Activated CD4-positive, CD25-positive, alpha-beta regulatory T cell (primary cell): ENCODE measurements around the gene ANKIB1.
"Not testable (repeated sequence)": the region's sequence is repeated elsewhere in the genome, so short reads cannot be mapped to it uniquely, and the experiment has no call there.

Experiments
- DNase-seq, 4 experiments: peaks; one replicate each; lab custom pipeline; 2025; lab: John Stamatoyannopoulos, UW

Gene ANKIB1

DNA sequence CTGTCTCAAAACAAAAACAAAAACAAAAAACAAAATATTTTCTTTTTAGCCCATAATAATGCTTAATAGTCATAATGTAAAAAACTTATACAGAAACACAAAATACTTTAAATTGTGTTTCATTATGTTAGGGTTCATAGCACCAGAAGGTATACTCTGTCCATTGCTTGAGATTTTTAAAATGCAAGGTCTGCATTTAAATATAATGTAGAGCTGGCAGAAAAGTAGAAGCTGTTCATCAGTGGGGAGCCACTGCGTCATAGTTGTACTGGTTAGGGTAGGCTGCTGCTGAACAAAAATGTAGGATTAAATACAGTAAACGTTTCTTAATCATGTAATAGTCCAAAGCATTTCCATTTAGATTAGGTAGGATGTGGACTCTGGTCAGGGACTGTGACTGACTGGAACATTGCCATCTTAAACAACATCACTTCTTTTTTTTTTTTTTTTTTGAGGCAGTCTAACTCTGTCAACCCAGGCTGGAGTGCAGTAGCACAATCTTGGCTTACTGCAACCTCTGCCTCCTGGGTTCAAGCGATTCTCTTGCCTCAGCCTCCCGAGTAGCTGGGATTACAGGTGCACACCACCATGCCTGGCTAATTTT lies 85.2 kb downstream of the ANKIB1 start:
- no peak for DNase-seq

DNA sequence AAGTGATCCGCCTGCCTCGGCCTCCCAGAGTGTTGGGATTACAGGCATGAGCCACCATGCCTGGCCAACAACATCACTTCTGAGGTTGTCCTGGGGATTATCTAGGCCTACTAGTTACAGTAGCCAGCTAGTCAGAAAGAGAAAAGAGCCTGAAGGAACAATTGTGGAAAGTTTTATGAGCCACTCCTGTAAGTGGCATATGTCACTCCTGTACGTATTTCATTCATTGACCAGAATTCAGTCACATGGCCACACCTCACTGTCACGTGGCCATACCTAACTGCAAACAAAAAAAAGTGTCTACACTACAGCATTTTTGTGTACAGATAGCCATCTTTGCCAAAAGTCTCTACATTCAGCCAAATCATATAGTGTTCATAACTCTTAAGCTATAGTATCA lies 85.7 kb downstream of the ANKIB1 start:
- no peak for DNase-seq

GRCh38 chr7:92332782-92333181 lies 87.0 kb downstream of the ANKIB1 start:
- no peak for DNase-seq

DNA sequence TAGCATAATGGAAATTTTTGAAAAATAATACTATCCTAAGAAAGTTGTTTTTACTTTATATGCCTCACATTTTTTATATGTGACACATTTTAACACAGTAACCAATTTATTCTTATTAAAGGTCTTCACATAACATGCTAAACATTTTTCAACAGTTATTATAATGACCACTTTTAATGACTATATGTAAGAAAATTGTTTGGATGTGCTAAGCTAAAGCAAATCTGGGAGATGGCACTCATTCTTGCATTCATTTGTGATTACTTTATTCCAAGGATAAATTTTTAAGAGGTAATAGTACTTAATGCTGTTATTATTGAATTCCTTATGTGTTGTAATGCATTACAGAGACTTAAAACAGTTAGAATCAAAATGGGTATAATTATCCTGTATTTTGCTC lies 88.1 kb downstream of the ANKIB1 start:
- no peak for DNase-seq

GRCh38 chr7:92335574-92335973 lies 89.8 kb downstream of the ANKIB1 start:
- DNase-seq = no peak

DNA sequence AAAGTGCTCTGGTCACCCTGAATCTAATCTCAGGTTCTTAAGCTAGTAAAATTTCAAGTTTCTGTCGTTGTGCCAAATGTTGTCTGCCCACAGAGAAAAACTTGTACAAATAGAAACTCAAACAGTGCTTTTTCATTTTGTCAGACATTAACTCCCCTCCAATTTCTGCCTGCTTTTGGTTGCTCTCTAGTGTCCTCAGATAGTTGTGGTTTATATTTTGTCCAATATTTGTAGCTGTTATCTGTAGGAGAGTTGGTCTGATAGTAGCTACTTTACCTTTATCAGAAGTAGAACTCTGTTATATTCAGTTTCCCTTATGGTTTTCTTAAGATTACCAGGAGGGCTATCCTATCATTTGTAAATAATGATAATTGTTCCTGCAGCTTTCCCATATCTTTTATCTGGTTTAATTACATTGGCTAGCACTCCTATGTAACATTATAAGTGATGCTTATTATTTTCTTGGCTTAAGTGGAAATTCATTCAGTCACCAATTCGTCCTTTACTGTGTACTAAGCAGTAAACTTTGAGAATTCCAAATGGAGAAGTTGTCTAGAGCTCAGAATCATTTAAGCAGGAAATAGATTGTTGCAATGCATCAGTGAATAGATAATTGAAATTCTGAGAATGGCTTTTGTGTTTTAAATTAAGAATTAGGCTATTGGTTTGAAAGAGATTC lies 91.0 kb downstream of the ANKIB1 start:
- no peak for DNase-seq

- no peak for DNase-seq
Measured at GRCh38 chr7:92340016-92340415, 94.2 kb downstream of the ANKIB1 start.

GRCh38 chr7:92343714-92344113 lies 97.9 kb downstream of the ANKIB1 start:
- DNase-seq = no peak

DNA sequence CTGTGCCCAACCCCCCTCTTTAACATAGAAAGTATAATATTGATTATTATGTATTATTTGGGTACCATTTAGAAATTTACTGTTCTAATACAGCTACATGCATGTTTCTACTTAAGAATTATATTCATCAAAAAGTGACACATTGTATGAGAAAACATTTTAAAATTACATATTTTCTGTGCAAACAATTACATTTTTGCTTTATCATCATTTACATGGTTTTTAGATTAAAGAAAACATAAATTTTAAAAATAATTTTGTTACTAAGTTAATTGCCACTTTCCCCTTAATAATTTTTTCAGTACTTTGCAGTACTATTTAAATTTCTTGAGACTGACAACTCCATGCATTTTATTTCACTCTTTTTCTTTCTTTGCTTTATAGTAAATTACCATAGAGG lies 106.2 kb downstream of the ANKIB1 start:
- no peak for DNase-seq

DNA sequence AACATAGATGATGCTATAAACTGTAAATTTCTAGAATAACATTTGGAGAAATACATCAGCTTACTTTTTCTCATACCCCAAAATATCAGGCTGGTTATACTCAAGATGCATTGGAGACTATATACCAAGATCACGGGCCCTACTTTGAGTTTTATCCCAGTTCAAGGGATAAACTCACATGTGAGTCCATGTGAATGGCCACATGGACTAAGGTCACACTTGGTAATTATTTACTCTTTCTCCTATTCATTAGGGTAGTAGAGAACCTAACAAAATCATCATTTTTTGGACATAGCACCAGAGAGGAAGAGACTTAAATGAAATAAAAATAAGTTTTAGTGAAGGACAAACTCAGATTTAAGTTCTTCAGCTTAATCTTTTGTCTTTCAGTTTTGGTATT lies 108.4 kb downstream of the ANKIB1 start:
- DNase-seq = no peak

DNA sequence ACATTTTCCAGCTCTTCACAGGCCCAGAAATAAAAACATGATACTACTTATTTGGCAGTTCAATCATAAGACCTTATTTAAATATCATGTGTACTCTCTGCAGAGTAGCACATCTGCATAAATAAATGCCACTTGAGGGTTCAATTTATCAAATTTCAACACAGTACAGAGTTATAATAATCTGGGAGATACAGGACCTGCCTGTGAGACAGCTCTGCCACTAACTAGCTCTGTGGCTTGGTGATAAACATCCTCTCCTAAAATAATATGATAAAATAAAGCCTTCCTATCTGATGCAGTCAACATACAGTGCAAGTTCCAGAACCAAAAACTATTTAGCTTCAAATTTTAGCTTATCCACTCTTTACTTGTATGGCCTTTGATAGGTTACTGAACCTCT lies 110.6 kb downstream of the ANKIB1 start:
- no peak for DNase-seq

GRCh38 chr7:92357260-92357659 lies 111.5 kb downstream of the ANKIB1 start:
- no peak for DNase-seq

GRCh38 chr7:92359179-92359578 lies 113.4 kb downstream of the ANKIB1 start:
- DNase-seq = not testable (repeated sequence)

DNA sequence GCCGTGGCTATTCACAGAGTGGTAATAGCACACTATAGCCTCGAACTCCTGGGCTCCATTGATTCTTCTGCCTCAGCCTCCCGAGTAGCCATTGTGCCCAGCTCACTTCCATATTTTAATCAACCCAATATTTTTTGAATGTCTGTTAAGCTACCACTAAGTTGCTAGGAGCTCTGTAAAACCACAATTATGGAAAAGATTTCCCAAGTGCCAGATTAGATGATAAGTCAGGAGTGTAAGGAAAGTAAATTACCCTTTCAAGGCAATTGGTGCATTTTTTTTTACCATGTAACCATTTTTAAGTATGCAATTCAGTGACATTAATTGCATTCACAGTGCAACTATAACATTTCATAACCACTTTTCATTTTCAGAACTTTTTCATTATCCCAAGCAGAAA lies 114.0 kb downstream of the ANKIB1 start:
- no peak for DNase-seq

DNA sequence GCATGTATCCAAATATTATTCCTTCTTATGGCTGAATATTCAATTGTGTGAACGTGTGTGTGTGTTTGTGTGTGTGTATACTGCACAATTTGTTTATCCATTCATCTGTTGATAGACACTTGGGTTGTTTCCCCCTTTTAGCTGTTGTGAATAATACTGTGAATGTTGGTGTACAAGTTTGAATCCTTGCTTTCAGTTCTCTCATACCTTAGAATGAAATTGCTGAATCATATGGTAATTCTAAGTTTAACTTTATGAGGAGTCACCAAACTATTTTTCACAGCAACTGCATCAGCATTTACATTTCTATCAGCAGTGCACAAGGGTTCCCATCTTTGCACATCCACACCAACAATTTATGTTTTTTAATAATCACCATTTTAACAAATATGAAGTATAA lies 114.6 kb downstream of the ANKIB1 start:
- DNase-seq = no peak

DNA sequence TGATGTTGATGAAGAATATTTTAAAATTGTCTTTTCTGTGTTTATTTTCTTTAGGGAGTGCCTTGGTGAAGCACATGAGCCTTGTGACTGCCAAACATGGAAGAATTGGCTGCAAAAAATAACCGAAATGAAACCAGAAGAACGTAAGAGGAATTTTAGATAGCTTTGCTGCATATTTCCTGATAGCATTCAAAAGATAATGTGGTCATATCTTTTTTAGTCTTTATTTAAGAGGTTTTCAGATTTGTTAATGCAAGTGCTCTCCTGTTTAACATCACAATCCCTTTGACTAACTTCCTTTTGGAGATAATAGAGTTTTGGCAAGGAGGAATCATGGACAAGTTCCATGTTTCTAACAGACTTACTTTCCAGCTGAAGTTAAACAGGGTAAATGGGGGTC lies 116.4 kb downstream of the ANKIB1 start:
- no peak for DNase-seq

DNA sequence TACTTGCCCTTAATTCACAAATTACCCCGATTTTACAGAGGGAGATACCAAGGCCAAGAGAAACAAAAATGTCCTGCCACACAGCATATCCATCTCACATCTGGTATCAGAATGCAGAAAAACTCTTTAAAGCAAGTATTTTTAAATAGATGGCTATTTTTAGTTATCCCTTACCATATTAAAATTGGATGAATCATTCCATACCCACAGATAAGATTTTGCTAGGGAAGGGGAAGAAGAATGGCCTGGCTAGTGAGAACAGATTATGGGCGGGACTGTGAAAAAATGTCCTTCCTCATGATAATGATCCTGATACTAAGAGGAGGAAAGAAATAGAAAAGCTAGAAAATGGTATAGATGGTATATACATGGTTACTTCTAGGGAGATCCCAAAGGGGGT lies 121.0 kb downstream of the ANKIB1 start:
- no peak for DNase-seq

- DNase-seq = no peak
Measured at GRCh38 chr7:92368741-92369140, 123.0 kb downstream of the ANKIB1 start.

- no peak for DNase-seq
Measured at GRCh38 chr7:92375013-92375412, 129.2 kb downstream of the ANKIB1 start.

- DNase-seq = no peak
Measured at GRCh38 chr7:92391071-92391470, 145.3 kb downstream of the ANKIB1 start.

DNA sequence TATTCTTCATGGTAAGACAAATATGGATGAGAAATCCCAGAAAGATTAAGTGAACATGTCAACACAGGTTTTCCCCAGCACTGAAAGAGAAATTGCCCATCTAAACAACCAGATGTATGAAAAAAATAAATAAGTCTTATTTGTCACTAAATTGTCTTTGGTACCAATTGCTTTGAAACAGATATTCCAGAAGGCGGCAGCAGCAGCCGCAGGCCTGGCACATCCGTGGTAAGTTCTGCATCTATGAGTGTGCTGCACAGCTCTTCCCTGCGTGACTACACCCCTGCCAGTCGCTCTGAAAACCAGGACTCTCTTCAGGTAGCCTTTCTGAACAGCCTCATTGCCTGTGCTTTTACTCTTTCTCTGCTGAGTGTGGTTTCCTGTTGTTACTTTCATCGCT lies 151.8 kb downstream of the ANKIB1 start:
- no peak for DNase-seq

DNA sequence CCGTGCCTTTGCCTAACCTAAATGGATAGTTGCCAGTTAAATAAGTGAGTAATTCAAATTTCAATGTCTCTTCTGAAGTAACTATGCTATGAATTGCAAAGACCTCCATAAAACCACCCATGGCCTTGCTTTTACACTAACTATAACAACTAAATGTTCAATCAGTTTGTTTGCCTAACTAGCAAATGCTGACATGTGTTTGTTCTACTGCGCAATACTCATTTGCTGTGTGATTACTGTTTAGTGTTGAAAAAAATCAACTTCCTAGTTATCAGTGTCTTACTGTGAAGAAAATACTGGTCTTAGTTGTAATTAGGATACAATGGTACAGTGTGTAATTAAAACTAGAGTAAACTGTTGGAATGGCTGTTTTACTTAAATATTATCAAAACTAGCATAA lies 154.2 kb downstream of the ANKIB1 start:
- DNase-seq = no peak

- no peak for DNase-seq
Measured at GRCh38 chr7:92402920-92403759, 157.4 kb downstream of the ANKIB1 start.
